NCI-H774 (cell line): ENCODE data around the gene PDCD1.
"Not testable (repeated sequence)": the region's sequence is repeated elsewhere in the genome, so short reads cannot be mapped to it uniquely, and the experiment has no call there.

ENCODE experiments used
- DNase-seq: peaks from one replicate; lab custom pipeline; 2025; lab: John Stamatoyannopoulos, UW

Gene PDCD1

GRCh38 chr2:241858206-241859016 lies at the start of gene PDCD1:
Gene PDCD1 (minus strand): TSS chr2:241858894. CDS start chr2:241858838, 56 bp downstream.
- no peak for DNase-seq

GRCh38 chr2:241907831-241908230 lies 49.1 kb upstream of the PDCD1 start:
- DNase-seq: not testable (repeated sequence)

DNA sequence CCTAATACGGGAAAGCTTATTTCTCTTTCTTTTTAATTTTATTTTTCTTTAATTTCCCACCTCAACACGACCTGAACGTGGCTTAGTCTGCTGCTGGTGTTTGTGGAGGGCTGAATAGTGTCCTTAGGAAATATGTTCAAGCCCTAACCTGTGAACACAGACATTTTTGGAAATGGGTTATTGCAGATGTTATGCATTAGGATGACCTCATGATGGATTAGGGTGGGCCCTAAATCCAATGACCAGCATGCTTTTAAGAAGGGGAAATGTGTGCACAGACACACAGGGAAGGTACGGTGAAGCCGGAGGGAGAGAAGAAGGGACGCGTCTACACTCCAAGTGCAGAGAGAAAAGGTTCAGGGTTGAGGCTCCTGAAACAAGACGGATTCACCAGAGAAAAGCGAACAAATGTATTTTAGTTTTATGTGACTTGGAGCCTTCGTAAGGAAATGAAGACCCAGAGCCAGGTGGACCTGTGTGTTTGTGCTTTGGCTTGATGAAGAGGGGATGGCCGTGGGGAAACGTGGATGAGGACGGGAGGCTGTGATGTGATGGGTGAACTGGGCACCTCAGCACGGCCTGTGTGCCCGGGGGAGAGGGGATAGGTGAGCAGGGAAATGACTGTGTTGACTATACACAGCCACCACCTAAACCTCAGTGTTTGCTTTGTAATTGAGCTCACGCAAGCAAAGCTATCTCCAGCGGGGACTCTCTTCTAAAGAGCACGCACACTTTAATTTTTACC lies 48.3 kb upstream of the PDCD1 start:
- peak; percentile 54 for DNase-seq

- not testable (repeated sequence) for DNase-seq
These were observed 47.7 kb upstream of the PDCD1 start for GRCh38 chr2:241906378-241906770.

DNA sequence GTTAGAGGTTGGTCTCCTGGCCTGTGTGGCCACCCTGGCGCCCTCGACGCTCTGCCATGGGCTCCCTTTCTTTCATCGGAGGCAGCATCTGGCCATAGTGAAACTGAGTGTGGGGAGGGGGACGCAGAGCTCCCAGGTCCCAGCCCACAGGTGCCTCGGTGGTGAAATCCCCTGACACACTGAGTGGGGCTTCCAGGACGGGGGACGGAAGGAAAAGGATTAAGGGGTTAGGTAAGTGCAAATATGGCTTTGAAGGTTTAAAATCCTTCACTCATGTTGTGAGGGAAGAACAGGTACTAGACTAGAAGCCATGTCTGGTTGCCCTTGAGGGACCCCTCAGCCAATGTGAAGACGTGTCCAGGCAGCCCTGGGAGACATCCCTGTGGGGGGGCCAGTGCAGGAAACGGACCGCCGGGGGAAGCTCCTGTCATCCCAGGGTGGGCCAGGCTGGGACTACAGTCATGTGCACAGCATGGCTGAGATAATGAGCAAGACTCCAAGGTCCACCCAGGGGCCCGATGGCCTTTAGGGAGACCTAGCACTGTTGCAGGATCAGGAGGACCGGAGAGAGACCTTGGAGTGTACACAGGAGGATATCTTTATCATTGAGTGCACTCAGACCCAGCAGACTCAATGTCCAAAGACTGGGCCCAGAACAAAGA lies 47.2 kb upstream of the PDCD1 start:
- DNase-seq: no peak

DNA sequence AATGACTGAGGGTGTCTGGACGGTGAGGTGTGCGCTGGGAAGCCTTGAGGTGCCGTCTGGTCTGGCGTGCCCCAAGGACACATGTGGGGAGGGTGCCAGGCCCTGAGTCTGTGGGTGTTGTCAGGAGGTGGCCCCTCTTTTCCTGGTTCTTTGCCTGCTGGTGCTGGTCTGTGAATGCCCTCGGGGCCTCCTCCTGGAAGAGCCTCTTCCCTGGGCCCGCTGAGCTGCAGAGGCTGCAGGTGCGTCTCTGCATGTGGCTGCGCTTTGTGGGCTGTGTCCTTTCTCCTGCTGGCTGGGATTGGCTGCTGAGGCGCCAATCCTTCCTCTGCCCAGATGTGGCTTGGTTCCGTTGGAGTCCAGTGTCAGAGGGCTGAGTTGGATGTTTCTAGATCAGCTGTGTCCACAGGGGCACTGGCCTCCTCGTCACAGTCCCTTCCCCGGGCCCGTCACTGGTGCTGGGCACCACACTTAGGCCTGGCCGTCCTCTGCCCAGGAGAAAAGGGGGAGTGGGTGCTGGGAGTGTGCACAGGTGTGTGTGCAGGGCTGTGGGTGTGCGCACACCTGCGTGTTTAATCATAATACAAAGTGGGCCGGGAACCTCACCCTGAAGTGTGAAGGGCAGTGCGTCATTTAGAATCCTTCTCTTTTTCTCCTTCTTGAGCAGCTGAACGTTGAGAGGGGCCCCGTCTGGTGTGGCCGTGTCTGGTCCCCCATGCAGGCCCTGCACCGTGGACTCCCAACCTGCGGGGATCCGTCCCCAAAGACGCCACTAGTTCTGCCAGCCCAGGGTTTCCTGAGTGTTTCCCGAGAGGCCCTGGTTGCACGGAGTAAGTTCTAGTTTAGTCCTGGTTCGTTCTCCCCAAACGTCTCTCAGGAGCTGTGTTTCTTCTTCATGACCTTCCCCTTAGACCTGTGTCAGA lies 46.4 kb upstream of the PDCD1 start:
- no peak for DNase-seq

- no peak for DNase-seq
These were observed 45.5 kb upstream of the PDCD1 start for GRCh38 chr2:241904011-241904718.

DNA sequence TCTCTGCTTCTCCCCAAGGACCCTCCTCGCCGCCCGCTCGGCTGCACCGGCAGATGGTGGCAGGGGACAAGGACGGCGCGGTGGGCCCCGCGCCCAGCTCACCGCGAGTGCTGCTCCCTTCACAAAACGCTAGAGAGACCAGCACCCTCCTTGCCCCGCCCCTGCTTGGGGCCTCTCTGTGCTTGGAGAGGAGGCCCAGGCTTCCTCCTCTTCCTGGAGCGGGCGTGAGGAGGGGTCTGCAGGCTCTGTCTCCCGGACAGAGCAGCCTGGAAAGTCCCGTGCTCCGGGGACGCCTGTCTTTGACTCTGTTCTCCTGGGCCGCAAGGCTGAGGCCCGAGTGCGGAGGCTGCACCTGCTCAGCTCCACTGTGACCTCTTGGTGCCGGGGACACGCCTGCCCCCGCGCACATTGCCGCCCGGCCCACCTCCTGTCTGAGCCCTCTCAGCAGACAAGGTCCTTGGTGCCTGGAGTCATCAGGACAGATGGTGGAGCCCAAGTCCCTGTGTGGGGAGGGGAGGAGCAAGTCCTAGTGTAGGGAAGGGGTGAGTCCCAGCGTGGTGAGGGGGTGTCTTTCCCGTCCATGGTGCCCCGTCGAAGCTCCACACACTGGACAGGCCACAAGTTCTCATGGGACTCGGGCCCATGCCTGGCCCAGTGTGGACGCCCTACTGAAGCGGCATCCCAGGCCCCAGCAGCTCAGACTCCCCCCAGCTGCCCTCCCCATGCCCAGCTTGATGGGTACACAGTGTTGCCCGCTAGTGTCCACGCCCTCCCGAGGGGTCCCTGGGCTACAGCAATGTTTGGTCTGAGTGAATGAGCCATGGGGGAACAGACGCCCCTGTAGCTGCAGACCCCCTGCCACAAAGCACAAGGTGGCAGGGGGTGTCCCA lies 44.7 kb upstream of the PDCD1 start:
- no peak for DNase-seq

- no peak for DNase-seq
These were observed 43.8 kb upstream of the PDCD1 start for GRCh38 chr2:241902357-241902991.

DNA sequence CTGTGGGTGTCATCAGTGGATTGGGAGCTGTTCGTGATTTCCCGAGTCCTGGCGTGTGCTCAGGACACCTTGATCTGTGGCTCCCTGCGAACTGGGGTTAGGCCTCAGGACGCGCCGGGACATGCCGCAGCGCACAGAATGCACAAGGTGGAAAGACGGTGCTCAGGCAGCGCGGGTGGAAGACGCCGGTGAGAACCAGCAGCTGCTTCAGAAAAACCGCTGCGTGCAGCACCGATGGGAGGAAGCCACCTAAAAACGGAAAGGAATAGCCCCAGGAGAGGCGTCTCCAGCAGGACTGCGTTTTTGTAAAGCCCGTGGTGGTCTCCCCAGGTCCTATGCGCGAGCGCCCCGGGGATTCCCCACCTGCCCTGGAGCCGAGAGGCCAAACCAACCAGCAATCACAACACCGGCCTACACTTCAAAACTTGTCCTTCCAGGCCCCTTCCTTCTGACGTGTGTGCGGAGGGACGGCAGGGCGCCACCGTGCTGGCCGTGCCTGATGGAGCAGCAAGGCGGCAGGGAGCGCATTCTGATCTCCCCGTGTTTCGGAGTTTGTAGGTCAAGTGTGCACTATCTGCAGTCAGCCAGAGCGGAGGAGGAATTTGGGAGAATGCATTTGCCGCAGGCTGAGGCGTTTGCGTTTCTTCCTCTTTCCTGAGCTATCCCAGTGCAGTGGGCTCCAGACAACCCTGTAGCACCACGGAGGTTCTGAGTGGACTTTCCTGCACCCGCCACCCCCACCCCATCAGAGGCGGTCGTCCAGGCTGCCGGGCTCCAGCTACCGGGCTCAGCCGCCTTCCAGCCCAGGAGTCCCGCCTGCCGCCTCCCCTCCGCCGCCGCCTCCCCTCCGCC lies 43.0 kb upstream of the PDCD1 start:
- no peak for DNase-seq

DNA sequence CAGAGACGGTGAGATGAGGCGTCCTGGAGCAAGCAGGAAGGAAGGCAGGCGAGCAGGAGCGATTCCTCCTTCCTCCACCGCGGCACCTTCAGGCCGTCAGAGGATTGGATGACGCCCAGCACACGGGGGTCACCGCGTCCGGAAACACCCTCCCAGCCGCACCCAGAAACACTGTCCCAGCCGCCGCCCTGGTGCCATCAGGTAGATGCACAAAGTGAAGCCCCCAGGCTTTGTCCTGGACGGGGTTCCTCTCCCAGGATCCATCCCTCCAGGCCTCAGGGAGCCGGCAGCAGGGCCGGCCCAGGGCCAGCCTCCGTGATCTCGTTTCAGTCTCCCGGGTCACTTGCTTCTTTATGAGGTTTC lies 42.3 kb upstream of the PDCD1 start:
- no peak for DNase-seq

- no peak for DNase-seq
These were observed 41.7 kb upstream of the PDCD1 start for GRCh38 chr2:241900251-241901017.

DNA sequence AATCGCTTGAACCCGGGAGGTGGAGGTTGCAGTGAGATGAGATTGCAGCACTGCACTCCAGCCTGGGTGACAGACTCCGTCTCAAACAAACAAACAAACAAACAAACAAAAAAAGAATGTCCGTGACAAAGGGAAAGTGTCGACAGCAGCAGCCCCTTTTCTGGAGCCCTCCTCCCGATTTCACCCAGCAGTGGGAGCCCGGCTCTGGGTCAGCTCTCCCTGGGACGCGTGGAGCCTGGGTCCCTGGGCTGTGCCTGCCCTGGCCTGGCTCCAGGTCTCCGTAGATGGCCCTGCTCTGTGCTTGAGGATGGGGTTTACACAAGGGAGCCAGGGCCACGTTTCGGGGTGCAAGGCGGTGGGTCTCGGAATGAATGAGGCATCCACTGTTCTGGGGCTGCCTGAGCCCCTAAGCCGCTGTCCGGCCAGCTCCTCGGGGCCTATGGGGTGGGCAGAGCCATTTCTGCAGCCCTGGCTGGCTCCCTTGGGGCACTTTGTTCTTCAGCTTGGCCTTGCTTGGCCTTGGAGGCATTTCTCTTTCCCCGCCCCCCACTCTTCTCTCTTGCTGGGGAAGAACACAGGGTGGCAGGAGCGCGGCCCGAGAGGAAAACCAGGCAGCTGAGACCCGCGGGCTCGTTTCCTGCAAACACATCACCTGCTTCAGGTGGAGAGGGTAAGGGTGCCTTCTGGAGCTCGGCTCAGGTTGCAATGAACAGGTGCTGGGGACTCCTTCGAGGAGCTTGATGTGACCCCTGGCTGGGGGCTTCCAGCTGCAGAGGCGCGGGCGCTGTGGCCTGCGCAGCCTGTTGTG lies 40.0 kb upstream of the PDCD1 start:
- no peak for DNase-seq

- DNase-seq: no peak
These were observed 38.7 kb upstream of the PDCD1 start for GRCh38 chr2:241897231-241897916.

DNA sequence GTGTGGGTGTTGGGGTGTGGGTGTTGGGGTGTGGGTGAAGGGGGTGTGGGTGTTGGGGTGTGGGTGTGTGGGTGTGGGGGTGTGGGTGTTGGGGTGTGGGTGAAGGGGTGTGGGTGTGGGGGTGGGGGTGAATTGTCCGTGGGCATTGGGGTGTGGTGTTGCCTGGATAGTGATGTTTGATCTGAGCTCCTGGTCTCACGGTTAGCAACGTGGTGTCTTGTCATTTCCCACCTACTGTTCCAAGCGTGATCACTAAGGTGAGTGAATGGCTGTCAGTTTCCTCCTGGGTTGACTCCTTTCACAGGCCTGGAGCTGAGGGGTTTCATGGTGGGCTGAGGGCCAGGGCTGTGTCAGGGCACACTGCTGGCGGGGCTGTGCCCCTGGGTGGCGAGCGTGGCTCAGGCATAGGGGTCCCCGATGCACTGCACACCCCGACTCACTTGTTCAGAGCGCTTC lies 38.1 kb upstream of the PDCD1 start:
- no peak for DNase-seq
